Stomach (tissue), 9 donors: Measurements from ENCODE around the gene EIF3L. TPM values are rescaled to one million over a fixed set of nuclear protein-coding genes. Genes with fewer than 3 reads are reported as not detected.
A peak's percentile ranks its signal among the peaks of the same experiment; 100 is the strongest.

Source experiments
- DNase-seq, 2 donors: peaks; one replicate each; pipeline versions ENCODE4 v3.0.0 to v3.0.0-alpha.2; 2013 to 2019
- H3K27ac ChIP-seq, 5 donors: fragments of 200-600 bp in 4 of 5; sonication (generic) in 4 of 5; one replicate each; pipeline ENCODE4 v1.5.1; 2013 to 2019; ENCODE audit warnings: mild to moderate bottlenecking in 1 of 5, moderate library complexity in 1 of 5
- H3K27me3 ChIP-seq, 3 donors: fragments of 200-600 bp; sonication (generic); one replicate each; pipeline ENCODE4 v1.5.1; 2017 to 2019; ENCODE audit warnings: mixed run types in 1 of 3
- H3K36me3 ChIP-seq, 4 donors: fragments of 200-600 bp; sonication (generic); 1 replicate in 3 of 4; 2 replicates in 1 of 4; pipeline ENCODE4 v1.5.1; 2016 to 2019
- H3K4me1 ChIP-seq, 4 donors: fragments of 200-600 bp; sonication (generic); one replicate each; pipeline ENCODE4 v1.5.1; 2016 to 2019
- H3K4me3 ChIP-seq, 4 donors: fragments of 200-600 bp; sonication (generic) in 3 of 4; one replicate each; pipeline ENCODE4 v1.5.1; 2016 to 2019; ENCODE audit warnings: mild to moderate bottlenecking in 1 of 4
- H3K9me3 ChIP-seq, 4 donors: fragments of 200-600 bp; sonication (generic); one replicate each; pipeline ENCODE4 v1.5.1; 2016 to 2019
- CTCF ChIP-seq, 7 experiments: fragments of 450-650 bp in 4 of 7; fragments of 200-600 bp in 3 of 7; sonication (generic) in 3 of 7; IDR thresholded peaks; one replicate each; pipeline ENCODE4 v1.5.1; 2016 to 2019; ENCODE audit warnings: antibody characterized with exemption in 7 of 7, control low read depth in 2 of 7, mild to moderate bottlenecking in 1 of 7
- EP300 ChIP-seq: sonication (generic); formaldehyde crosslinking; IDR thresholded peaks from one replicate; pipeline ENCODE4 v1.6.1; 2017; ENCODE audit warnings: antibody characterized with exemption
- POLR2A ChIP-seq, 4 donors: fragments of 450-650 bp; IDR thresholded peaks; one replicate each; pipeline ENCODE4 v1.6.1; 2016; ENCODE audit warnings: antibody characterized with exemption in 4 of 4, control low read depth in 2 of 4, mild to moderate bottlenecking in 1 of 4, moderate library complexity in 1 of 4
- POLR2AphosphoS5 ChIP-seq, 3 donors: sonication (generic); formaldehyde crosslinking; IDR thresholded peaks; one replicate each; pipeline ENCODE4 v1.6.1; 2016; ENCODE audit warnings: antibody characterized with exemption in 3 of 3
- WGBS, 5 donors: extraction: QIAGEN DNeasy Blood & Tissue Kit in 3 of 5; methylation state at CpG; one replicate each; pipeline versions ENCODE4 v1.1.5 to v1.1.7; 2013 to 2018; 5-methylcytosine and 5-hydroxymethylcytosine counted together
- intact Hi-C: fragments of 100-400 bp; cut with DNase I; formaldehyde crosslinking; loops from one replicate; pipeline ENCODE4 v1.15.1; 2023; ENCODE audit warnings: low total_unique reads
- polyA plus RNA-seq, 3 donors: library from polyadenylated mRNA; stranded (reverse); fragments of 200-250 nt; gene quantifications; one replicate each; pipeline ENCODE4 v1.2.3, GENCODE V29; 2013
- total RNA-seq, 5 donors: library from RNA; depleted of rRNA; stranded (reverse); fragments of >200 nt; gene quantifications; one replicate each; pipeline versions ENCODE4 v1.1.0 to v1.2.3, GENCODE V29; 2014 to 2016
- donor health status: healthy with polysubstance abuse.
- donor health status: Bipolar disorder and iron deficiency.
- donor health status: healthy.

The EIF3L gene
- total and polyA plus RNA-seq, 8 donors: 254 to 657 (median 381) TPM

DNA sequence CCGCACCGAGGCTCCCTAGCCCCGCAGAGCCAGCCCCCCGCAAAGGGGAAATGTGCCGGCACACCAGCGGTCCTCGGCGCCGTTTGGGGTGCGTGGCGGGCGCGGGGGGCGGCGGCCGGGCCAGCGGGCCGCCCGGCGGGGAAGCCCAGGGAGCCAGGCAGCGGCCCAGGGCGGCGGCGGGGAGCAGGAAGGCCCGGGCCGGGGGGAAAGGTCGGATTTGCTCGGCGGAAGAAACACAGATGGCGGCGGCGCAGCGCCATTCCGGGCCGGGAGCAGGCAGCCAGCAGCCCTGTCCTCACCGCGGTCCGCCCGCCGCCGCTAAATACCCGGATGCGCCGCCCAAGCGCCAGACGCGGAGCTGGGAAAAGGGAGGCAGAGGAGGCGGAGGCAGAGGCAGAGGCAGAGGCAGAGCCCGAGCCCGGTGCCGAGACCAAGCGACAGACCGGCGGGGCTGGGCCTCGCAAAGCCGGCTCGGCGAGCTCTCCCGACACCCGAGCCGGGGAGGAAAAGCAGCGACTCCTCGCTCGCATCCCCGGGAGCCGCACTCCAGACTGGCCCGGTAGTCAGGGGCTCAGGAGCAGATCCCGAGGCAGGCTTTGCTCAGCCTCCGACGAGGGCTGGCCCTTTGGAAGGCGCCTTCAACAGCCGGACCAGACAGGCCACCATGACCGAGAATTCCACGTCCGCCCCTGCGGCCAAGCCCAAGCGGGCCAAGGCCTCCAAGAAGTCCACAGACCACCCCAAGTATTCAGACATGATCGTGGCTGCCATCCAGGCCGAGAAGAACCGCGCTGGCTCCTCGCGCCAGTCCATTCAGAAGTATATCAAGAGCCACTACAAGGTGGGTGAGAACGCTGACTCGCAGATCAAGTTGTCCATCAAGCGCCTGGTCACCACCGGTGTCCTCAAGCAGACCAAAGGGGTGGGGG is 44.1 kb upstream of the EIF3L start:
- no peak for TF ChIP-seq CTCF (IDR thresholded peaks at IDR 0.05)
- TF ChIP-seq POLR2AphosphoS5 (IDR thresholded peaks at IDR 0.05): peak; percentile 91 to 98 (median 98)
- TF ChIP-seq POLR2A (IDR thresholded peaks at IDR 0.05): peak in 2 of 4 donors; percentile 59 to 76
- peaks cover 0 to 7% (median 0%) of the 10 kb centered on the region in 3 donors for H3K27me3 ChIP-seq
- intact Hi-C loops: no loop called here
- peak overlapping the region; percentile 89 to 95 (median 90) for H3K27ac ChIP-seq
- DNase-seq: peak; percentile 92 to 97
- peak overlapping the region; percentile 53 to 62 (median 57) for H3K4me3 ChIP-seq
- H3K36me3 ChIP-seq: peaks cover 0 to 5% (median 0%) of the 10 kb centered on the region in 4 donors
- 0 to 20% (median 2%) methylated on average over 9 to 87 of the region's 87 CpGs for WGBS, 5 donors
- peaks cover 35 to 77% (median 73%) of the 10 kb centered on the region in 4 donors for H3K4me1 ChIP-seq
- H3K9me3 ChIP-seq: no peaks in the 10 kb centered on the region

- Histone ChIP-seq H3K36me3 (peaks cover 0 to 5% (median 0%) of the 10 kb centered on the region in 4 donors), H3K27ac (peak overlapping the region; percentile 89 to 95 (median 90)), H3K4me3 (peak overlapping the region; percentile 53 to 62 (median 57)), H3K9me3 (no peaks in the 10 kb centered on the region), H3K4me1 (peaks cover 35 to 77% (median 74%) of the 10 kb centered on the region in 4 donors), H3K27me3 (peaks cover 0 to 7% (median 0%) of the 10 kb centered on the region in 3 donors)
- TF ChIP-seq POLR2AphosphoS5 (IDR thresholded peaks at IDR 0.05) (no peak), CTCF (IDR thresholded peaks at IDR 0.05) (no peak)
- WGBS, 5 donors: 18 to 33% (median 22%) methylated on average over 6 to 10 of the region's 10 CpGs
- intact Hi-C loops: no loop called here
- no peak for DNase-seq
Measured at GRCh38 chr22:37805810-37806277, 43.4 kb upstream of the EIF3L start.

DNA sequence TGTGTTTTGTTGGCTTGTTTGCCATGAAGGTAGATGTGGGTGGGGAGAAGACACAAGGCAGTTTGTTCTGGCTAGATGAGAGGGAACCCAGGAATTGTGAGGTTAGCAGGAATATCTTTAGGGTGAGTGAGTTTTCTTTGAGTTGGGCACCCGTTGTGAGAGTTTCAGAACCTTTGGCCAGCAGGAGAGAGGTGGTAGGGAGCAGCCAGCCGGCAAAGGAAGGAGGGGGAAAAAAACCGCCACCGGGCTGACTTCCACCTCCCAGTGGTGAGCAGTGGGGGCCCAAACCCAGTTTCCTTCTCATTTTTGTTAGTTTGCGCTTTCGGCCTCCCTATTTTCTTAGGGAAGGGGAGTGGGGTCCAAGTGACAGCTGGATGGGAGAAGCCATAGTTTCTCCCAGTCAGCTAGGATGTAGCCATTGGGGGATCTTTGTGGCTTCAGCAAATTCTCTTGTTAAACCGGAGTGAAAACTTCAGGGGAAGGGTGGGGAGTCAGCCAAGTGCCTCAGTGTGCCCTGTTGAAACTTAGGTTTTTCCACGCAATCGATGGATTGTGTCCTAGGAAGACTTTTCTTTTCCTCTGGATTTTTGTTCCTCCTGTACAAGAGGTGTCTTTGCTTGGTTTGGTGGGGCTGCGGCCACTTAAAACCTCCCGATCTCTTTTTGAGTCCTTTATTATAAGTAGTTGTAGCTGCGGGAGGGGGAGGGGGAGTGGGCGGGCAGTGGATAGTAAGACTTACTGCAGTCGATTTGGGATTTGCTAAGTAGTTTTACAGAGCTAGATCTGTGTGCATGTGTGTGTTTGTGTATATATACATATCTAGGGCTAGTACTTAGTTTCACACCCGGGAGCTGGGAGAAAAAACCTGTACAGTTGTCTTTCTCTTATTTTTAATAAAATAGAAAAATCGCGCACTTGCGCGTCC is 42.5 kb upstream of the EIF3L start:
- H3K27ac ChIP-seq: peak overlapping the region; percentile 73 to 91 (median 90)
- H3K4me3 ChIP-seq: peak overlapping the region; percentile 53 to 62 (median 57)
- no peaks in the 10 kb centered on the region for H3K9me3 ChIP-seq
- peaks cover 0 to 7% (median 0%) of the 10 kb centered on the region in 3 donors for H3K27me3 ChIP-seq
- WGBS, 5 donors: 1 to 4% (median 2%) methylated on average over 18 to 19 of the region's 19 CpGs
- intact Hi-C loops: no loop called here
- H3K36me3 ChIP-seq: peaks cover 0 to 5% (median 0%) of the 10 kb centered on the region in 4 donors
- peaks cover 35 to 75% (median 72%) of the 10 kb centered on the region in 4 donors for H3K4me1 ChIP-seq
- peak; percentile 38 to 72 for DNase-seq
- no peak for TF ChIP-seq CTCF (IDR thresholded peaks at IDR 0.05)
- no peak for TF ChIP-seq EP300
- peak in 1 of 4 donors; percentile 27 for TF ChIP-seq POLR2A (IDR thresholded peaks at IDR 0.05)
- TF ChIP-seq POLR2AphosphoS5 (IDR thresholded peaks at IDR 0.05): no peak
